Measurements from ENCODE around the gene CYTIP.

CYTIP gene

DNA sequence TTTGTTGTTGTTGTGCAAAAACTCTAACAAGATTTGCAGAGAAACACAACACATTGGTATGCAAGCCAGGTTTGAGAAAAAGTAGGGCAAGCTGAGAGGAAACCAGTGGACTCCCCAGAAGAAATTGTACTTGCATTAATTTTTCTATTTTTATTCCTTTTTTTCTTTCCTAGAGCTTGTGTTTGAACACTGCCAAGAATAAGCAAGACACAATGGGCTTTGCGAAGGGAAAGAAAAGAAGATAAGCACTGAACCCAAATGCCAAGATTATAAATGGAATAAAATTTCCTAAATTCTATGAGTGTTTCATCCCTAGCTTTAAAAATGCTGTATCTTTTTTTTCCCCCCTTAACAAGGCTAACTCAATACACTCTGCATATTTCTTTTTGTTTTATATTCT, 17.0 kb upstream of the CYTIP start:
- DNase-seq, result no peak

DNA sequence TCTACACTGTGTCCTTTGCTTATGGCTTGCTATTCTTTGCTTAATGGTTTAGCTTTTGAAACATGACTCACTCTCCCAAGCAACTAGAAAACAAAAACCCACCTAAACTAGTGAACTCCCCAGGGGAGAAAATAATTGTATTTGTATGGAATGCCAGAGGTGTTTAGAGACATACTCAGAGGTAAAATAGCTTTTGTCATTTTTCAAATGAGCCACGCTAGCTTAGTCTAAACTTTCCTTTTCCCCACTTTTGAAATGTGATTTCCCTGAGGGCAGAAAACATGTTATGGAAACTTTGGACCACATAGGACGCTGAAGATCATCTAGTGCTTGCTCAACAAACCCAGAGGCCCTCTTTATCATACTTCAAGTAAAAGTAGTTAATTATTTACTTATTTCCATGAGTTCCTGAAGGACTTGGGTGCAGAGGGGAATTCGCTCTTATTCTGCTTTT, 16.5 kb upstream of the CYTIP start:
- DNase-seq, result no peak

DNA sequence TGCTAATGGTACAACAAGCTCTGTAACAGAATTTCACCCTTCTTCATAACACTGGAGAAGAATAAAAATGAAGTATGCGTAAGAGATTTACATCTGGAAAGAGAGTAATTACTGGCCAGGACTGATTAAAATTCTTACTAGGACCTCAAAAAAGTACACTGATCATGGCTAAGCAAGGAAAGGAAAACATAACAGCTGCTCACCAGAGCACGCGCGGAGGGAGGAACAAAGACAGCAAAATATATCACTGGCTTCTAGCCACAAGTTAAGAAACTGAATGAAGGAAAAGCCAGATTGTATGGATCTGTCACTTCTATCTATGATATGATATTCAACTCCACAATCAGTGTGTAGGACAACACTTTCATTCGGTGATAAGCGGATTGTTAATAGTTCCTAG, 15.6 kb upstream of the CYTIP start:
- DNase-seq, result no peak

DNA sequence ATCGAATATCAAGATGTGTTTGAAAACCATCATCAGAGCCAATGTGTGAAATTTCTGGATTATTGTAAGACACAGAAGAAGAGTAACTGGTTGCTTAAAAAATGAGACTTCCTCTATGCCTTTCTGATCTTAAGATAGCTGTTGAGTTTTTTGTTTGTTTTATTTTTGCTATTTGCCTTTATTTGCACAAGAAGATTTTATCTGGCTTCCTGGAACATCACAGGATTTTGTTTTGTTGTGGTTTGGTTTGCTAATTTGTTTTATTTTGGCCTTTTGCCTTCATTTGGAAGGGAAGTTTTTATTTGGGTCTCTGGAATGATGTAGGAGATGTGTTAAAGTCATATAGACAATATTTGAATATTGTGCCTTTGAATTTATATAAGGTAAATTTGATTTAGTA, 3.9 kb upstream of the CYTIP start:
- DNase-seq, result peak; percentile 60

DNA sequence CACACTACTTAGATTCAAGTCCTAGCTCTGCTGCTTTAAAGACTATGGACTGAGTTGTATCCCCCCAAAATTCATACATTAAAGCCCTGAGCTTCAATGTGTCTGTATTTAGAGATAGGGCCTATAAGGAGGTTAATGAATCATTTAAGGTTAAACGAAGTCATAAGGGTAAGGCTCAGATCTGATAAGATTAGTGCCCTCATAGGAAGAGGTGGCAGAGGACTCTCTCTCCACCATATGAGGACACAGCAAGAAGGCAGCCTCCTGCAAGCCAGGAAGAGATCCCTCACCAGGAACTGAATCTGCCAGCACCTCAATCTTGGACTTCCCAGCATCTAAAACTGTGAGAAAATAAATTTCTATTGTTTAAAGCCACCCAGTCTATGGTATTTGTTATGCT, 3.1 kb upstream of the CYTIP start:
- DNase-seq, result no peak

DNA sequence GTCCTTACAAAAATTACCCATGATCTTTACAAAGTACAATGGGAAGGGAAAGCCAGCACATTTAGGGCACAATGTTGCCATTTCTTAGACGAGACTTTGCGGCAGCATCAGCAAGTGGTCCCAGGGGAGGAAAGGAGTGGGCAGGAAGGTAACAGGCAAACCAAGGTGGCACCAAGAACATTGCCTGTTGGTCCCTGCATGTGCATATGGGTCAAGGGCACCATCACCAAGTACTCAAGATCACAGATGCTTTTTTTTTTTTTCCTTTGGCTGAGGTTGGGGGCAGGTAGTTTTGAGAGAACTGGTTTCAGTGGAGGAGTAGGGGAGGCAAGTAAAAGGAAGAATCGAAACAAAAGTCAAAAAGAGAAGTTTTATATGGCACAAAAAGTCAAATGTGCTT, 752 bp upstream of the CYTIP start:
- DNase-seq, result peak; percentile 44

DNA sequence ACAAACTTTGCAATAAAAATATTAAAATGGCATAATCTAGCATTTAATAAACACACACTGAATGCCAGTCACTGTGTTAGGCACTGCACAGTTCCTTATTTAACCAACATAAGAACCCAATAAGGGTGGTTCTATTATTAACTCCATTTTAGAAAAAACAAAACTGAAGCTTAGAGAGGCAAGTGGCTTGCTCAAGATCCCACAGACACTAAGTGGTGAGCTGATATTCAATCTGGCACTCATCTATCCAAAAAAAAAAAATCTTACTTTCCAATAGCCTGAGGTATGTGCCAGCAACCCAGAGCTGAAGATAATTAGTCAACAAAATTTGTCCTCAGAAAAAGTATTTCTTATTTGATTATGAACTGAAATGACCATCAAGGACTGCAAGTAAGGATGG, 799 bp downstream of the CYTIP start:
- DNase-seq, result peak; percentile 44

DNA sequence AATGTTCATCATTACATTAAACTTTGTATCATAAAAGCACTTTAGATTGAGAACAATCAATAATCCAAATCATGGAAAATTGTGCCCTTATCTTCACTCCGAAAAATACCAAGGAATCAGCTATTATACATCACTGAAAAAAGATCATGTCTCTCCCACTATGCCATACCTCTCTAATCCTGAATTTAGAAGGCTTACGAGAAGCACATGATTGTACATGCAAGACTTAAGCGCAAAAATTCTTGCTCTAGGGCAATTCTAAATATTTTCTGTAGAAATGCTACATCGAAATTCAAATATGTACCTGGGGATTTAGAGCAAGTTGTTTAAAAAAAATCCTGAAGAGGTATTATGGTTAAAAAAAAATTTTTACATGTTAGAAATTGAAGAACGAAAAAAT, 1.3 kb downstream of the CYTIP start:
- DNase-seq, result no peak

DNA sequence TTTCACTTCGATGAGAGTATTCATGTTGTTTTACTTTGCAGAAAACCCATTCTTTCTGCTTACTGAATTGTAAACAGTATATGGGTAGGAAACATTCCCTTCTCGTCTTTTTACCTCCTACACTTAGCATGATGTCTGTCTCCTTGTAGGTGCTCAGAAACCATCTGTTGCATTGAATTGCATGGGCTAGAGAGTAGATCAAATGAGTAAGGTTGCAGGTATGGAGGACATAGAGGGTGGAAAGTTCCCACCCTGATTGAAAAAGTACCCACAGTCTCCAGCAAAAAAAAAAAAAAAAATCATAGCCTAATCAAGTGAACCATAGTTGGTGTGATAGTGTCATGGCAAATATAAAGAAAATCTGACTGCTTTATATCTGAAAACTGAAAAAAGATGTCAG, 1.7 kb downstream of the CYTIP start:
- DNase-seq, result peak; percentile 59

DNA sequence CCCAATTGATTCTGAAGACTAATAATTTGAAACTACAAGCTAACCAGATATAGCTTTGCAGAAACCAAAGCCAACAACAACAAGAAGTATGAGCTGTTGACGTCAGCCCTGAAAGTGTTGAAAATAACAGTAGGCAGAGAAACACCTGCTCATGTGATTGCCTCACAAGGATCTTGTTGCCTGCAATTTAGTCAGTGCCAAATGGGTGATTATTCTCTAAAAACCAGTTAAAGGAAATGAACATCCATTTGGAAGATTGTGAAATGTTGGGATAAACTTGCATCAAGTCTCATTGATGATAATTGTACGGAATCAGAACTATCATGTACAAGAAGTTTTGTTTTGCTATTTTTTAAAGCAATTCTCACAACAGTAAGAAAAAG, 2.8 kb downstream of the CYTIP start:
- DNase-seq, result peak; percentile 81

DNA sequence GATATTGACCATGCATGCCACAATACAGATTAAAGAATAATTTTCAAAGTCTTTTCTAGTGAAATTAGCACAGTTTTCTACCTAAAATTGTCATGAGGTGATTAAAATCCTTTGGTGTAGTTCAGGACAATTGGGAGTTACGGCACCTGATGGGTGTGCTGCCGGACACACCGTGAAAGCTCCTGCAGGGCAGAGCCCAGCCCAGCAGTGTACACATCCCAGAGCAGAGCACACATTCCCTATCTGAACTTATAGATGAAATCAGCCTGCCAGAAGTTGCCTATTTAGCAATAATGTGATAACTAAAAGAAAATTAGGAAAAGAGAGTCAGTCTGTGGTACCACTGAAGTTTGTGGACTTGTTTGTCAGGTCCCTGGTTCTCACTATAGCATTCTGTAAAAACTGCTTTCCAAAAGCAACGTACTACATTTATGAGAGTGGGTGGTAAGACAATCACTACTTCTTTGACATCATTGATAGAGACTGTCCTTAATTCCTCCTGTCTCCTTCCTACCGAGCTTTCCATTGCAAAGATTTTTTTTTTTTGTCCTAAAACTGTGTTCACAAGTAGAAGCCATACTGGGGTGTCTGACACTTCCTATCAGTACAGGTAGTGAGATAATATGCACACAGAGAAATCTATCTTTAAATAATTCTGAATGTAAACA, 3.4 kb downstream of the CYTIP start:
- DNase-seq, result peak; percentile 47

DNA sequence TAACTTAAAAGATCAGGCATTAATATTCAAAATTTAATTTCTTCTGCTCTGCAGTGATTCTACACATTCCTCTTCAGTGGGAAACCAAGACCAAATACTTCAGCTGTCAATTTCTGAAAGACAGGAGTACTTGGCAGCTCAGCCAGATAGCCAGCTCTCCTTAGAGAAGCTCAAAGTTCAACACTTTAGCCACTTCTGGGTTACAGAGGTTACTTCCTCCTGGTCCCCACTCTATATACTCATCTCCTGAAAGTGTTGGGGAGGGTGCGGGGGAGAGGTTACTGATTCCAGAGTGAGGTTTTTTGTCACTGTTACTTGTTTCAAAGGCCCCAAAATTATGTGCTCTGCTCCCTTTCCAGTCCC, 4.1 kb downstream of the CYTIP start:
- peak; percentile 64 for DNase-seq

DNA sequence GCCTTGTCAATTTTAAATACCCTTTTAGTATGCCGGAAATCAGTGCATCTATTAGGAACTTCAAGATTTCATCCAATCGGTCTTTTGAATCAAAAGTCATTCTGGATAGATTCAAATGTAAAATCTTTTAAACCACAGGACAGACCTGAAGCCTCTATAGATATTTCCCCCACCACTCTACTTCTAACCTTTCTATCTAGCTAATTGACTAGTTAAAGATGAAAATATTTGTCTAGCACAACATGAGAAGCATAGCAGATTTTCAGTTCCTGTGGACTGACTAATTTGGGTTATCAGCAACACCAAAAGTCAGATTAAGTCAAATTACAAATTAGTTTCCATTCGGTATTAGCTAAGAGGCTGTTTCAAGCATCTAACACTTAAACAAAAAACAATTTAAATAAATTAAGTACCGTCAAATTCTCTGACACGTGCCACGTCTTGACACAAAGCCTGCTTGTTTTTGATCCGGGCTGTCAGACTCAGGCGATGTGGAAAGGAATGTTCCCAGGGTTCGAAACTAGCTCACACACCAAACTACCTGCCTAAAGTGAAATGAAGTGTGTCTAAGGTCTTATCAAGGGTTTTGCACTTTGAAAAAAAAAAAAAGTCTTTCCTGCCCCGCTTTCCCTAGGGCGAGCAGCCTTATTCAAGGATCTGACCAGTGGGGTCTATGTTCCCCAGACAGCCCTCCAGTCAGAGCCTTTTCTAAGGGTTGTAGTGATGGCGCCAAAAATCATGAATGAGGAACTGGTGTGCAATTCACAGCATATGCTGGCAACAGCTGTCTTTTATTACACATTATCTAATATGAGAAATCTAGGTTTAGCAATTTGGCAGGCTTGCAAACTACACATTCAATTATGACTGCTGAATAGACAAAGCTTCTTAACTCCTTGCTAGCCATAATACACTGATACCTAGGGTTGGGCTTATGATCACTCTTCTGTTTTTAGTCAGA, 4.7 kb downstream of the CYTIP start:
- DNase-seq, result peak; percentile 57

DNA sequence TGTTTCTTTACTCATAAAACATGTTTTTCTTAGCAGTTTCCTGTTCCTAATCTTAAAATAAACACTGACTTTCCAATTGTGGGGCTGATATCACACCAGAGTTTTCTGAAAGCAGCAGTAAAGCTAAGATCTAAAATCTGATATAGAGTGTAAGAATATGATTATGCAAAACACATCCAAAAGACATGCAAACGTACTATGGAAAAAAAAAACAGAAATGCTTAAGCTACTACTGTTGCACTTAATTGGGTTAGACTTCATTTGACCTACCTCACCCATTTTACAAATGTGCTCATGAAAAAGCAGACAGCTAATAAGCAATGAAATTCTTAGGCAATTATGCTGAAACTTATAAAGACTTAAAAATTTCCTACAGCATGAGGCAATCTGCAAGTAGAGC, 10.5 kb downstream of the CYTIP start:
- peak; percentile 32 for DNase-seq

DNA sequence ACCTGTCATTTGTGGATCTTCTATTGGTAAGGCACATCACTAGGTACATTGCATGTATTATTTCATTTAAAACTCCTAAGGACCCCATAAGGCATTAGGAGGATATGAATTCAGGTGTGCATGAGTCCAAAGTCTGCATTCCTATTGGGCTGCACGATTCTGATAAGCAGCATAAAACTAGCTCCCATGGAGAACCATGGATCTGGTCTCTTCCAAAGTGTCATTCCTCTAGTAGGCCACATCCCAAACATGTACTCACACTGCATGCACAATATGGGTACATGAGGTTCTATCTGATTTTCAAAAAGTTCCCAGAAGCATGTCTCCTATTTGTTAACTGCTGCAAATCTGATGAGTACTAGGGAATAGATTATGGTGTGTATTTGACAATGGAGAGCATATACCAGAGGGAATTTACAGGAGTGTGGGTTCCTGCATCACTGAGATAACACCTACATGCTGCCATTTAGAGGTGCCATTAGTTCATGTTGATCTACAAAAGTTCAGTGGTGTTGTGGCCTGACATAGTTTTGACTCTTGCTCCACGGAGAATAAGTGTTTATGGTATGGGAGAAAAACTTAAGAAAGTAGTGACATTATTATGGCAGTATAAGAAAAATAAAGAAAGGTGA, 11.3 kb downstream of the CYTIP start:
- peak; percentile 17 for DNase-seq

DNA sequence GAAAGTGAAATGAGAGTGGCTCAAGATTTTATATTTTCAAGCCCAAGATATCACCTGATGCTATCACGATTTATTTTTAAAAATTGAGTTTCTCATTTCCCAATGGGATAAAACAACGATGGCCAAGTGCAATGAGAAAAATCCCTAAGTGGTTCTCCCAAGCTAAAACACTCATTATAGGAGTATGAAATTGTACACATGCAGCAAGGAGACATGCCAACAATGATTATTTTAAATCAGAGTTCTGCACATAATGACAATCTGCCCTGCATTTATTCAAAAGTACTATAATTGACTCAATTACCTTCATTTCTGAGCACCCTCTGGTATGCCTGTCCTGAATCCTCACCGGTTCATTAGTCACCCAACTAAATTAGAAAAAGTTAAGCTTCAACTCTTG, 12.7 kb downstream of the CYTIP start:
- no peak for DNase-seq

DNA sequence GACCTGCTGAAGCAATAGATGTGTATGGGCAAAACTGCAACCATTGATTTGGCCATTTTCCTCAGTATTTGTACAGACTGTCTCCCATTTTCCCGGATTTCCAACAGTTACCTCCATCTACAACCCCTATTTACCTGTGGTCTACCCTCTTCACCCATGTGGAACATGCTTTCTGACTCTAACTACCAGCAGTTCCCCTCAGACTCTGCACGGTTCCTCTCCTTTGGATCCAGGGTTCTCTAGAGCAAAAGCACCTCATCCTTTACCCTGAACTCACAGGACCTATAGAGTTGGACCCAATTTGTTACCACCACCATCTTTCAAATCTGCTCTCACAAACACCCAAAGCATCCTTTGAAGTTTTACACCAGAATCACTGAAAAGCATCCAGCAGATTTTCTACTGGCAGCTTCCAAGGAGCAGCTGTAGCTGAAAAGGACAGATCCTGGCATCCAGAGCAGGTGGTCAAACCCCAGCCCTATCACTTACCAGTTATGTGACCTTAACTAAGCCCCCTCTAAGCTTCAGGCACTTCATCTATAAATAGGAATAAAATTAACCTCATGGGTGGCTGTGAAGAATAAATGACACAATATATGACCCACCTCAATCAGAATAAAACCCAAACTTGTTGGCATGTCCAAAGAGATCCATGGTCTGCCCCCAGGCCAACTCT, 15.3 kb downstream of the CYTIP start:
- DNase-seq, result no peak

DNA sequence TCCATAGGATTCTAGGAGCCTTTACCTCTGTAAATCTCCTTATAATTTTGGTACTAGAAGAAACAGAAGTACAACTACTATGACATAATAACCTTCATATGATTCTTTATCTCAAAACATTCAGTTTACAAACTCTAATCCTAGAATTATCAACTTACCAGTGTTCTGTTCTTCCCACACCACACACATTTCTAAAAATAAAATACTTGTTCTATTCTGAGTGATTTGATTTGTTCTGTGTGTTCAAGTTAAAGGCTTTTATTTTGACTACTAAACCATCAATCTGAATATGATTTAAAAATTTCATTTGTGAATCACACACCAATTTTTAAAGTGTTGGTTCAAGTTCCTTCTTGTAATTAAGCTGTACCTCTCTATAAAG, 16.0 kb downstream of the CYTIP start:
- no peak for DNase-seq

DNA sequence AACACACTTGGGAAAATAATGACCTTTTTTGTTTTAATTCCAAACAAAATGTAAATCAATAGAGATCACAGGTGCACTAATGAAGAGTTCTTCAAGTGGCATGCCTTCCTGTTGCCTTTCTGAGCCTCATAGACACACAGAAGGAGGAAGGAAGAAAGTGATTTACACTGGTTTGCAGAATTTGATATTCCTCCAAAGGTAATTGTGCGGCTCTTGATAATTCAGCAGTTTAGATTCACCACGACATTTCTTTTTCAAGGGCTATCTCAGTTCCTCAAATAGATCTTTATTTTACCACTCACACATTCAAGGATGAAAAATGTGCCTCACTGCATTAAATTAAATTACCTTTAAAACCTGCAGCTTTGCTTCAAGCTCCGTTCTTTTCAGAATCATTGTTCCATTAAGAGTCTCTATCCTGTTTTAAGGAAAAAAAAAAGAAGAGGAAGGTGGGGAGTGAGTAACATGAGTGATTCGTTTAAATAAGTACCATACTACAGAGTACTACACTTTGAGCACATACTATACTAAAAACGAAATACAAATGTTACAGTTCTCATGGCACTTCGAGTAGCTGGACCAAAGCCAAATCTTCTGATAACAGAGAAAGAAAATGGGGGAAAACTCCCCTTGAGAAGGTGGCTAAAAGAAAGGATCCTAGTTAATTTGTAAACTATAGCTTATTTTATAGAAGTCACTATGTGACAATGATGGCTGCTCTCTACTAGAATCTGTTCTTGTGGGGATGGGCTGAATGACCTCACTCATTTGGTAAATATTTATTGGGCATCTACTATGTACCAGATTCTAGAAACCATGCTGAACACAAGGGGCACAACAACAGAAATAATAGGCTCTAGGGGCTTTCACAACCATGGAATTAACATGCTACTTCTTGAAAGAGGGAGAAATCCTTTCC, 16.6 kb downstream of the CYTIP start:
- no peak for DNase-seq

DNA sequence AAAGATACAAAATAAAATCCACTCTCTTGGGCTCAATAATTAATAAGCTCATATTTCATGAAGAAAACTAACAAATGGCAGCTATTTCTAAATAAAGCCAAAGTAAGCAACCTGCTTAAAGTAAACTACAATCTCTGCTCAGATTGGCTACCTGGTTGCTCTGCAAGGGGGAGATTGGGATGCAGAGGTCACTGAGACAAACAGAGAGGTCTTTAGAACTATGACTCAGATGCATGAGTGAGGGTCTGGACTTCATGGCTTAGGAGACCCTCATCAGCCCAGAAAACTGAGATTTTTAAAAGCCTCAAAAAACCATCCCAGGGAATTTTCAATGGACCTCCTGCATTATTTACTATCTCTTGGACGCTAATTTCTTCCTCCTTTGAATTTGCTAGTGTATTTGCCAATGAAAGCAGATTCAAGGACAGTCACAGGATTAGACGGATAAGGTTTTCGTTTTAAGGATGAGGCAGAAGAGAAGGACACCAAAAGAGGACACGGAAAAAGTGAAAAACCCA, 17.4 kb downstream of the CYTIP start:
- DNase-seq, result no peak

DNA sequence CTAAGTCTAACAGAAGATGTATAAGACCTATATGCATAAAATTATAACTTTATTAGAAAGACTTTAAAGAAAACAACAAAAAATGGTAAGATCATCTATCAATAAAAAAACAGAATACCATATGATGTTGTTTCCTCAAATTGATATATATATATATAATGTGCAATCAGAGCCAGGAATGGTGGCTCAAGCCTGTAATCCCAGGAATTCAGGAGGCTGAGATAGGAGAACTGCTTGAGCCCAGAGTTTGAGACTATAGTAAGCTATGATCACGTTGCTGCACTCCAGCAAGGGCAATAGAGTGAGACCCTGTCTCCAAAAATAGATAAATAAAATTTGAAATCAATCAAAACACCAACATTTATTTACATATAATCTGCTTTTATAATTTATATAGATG, 19.5 kb downstream of the CYTIP start:
- DNase-seq, result no peak

DNA sequence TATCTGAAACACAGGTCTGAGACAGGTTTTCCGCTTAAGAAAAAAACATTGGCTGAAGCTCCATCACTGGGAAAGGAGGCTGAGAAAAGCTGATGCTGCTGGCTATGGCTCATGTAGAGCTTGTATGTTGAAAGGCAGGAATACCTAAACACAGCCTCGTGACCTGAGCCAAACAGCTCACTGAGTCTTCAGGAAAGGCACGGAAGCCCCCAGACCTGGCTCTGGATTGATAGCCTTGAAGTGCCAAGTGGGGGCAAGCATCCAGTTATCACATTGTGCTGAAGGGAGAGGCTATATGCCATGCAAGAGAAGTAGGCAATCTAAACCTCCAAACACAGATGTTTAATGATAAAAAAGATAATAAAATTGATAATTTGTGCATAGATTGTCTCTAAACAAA, 21.9 kb downstream of the CYTIP start:
- DNase-seq, result peak; percentile 5

Measured in CD4-positive, alpha-beta T cell treated with Interleukin-10 for 1 hour (primary cell).